WTC11 (cell line): ENCODE measurements around the gene CCS. TPM values are rescaled to one million over a fixed set of nuclear protein-coding genes. Genes with fewer than 3 reads are reported as not detected.

Source experiments
- ATAC-seq: fragments of 200-7000 bp; cut with Tn5 transposase; 2 replicates; pipeline ENCODE4 v1.10.0; 2021; ENCODE audit warnings: mild to moderate bottlenecking, moderate library complexity
- CTCF ChIA-PET: fragments of 300-600 bp; sonication (Branson Sonifier 250); formaldehyde crosslinking; loops from one replicate; lab custom pipeline; 2021; ENCODE audit warnings: antibody characterized with exemption; lab: Charles Lee
- POLR2A ChIA-PET: fragments of 350-600 bp; sonication (Branson Sonifier 250); formaldehyde crosslinking; loops from one replicate; lab custom pipeline; 2021; ENCODE audit warnings: antibody characterized with exemption; lab: Charles Lee
- DNase-seq: peaks from one replicate; pipeline ENCODE4 v3.0.0; 2021; ENCODE audit warnings: low spot score
- H3K27ac Mint-ChIP-seq: 2 replicates; pipeline ENCODE4 v1.8.0; 2021; ENCODE audit warnings: mixed read lengths
- H3K27me3 Mint-ChIP-seq: 2 replicates; pipeline ENCODE4 v1.8.0; 2021; ENCODE audit warnings: low read depth, mild to moderate bottlenecking, moderate library complexity, mixed read lengths
- H3K36me3 Mint-ChIP-seq: 2 replicates; pipeline ENCODE4 v1.8.0; 2021; ENCODE audit warnings: mixed read lengths
- H3K4me1 Mint-ChIP-seq: 2 replicates; pipeline ENCODE4 v1.8.0; 2022; ENCODE audit warnings: mixed read lengths
- H3K4me3 Mint-ChIP-seq: 2 replicates; pipeline ENCODE4 v1.8.0; 2021; ENCODE audit warnings: mild to moderate bottlenecking, moderate library complexity, mixed read lengths
- H3K9me3 Mint-ChIP-seq: 2 replicates; pipeline ENCODE4 v1.8.0; 2021; ENCODE audit warnings: mixed read lengths
- CTCF ChIP-seq: fragments of 200-600 bp; IDR thresholded peaks from 2 replicates; pipeline ENCODE4 v1.8.0; 2022; ENCODE audit warnings: antibody characterized with exemption
- ESRRA ChIP-seq: sonication (generic); formaldehyde crosslinking; IDR thresholded peaks from 2 replicates; pipeline ENCODE4 v1.8.1; 2022; ENCODE audit warnings: mild to moderate bottlenecking, missing genetic modification reagents, borderline replicate concordance
- FOXP4 ChIP-seq: sonication (generic); formaldehyde crosslinking; IDR thresholded peaks from 2 replicates; pipeline ENCODE4 v1.8.0; 2022; ENCODE audit warnings: mild to moderate bottlenecking, missing genetic modification reagents
- GTF2I ChIP-seq: fragments of 250-450 bp; sonication (Bioruptor Pico); conservative IDR thresholded peaks from 2 replicates; pipeline ENCODE4 v1.4.0; 2021; ENCODE audit warnings: mild to moderate bottlenecking
- MYBL2 ChIP-seq: sonication (generic); formaldehyde crosslinking; IDR thresholded peaks from 2 replicates; pipeline ENCODE4 v1.8.1; 2023; ENCODE audit warnings: mild to moderate bottlenecking, moderate library complexity, missing genetic modification reagents
- PRRX2 ChIP-seq: fragments of 250-450 bp; sonication (Bioruptor Pico); IDR thresholded peaks from 2 replicates; pipeline ENCODE4 v1.8.0; 2021; ENCODE audit warnings: mild to moderate bottlenecking
- ZBTB43 ChIP-seq: sonication (generic); formaldehyde crosslinking; IDR thresholded peaks from 2 replicates; pipeline ENCODE4 v1.8.1; 2023; ENCODE audit warnings: mild to moderate bottlenecking, missing genetic modification reagents
- ZNF281 ChIP-seq: sonication (generic); formaldehyde crosslinking; IDR thresholded peaks from 2 replicates; pipeline ENCODE4 v1.8.0; 2023; ENCODE audit warnings: mild to moderate bottlenecking, missing genetic modification reagents
- ZNF317 ChIP-seq: sonication (generic); formaldehyde crosslinking; IDR thresholded peaks from 2 replicates; pipeline ENCODE4 v1.8.1; 2023; ENCODE audit warnings: low read depth, mild to moderate bottlenecking, moderate library complexity, missing genetic modification reagents, borderline replicate concordance
- ZSCAN18 ChIP-seq: fragments of 250-450 bp; sonication (Bioruptor Pico); IDR thresholded peaks from 2 replicates; pipeline ENCODE4 v2.1.2; 2022; ENCODE audit warnings: mild to moderate bottlenecking, moderate library complexity
- total RNA-seq: library from RNA; stranded (reverse); gene quantifications from 3 replicates; pipeline ENCODE4 v1.2.3, GENCODE V29; 2021
- TF ChIP-seq, protein P1 (sequence below): sonication (generic); formaldehyde crosslinking; IDR thresholded peaks from 2 replicates; pipeline ENCODE4 v1.8.0; 2022; ENCODE audit warnings: mild to moderate bottlenecking, missing genetic modification reagents
- TF ChIP-seq, protein P2 (sequence below): sonication (generic); formaldehyde crosslinking; IDR thresholded peaks from 2 replicates; pipeline ENCODE4 v1.8.1; 2022; ENCODE audit warnings: mild to moderate bottlenecking, moderate library complexity, missing genetic modification reagents
- TF ChIP-seq, protein P3 (sequence below): sonication (generic); formaldehyde crosslinking; IDR thresholded peaks from 2 replicates; pipeline ENCODE4 v1.8.1; 2023; ENCODE audit warnings: mild to moderate bottlenecking, missing genetic modification reagents, borderline replicate concordance

Gene CCS
- total RNA-seq, 1 experiment from 2014 or later: 35.9 TPM

GRCh38 chr11:66547662-66548009 is 45.3 kb upstream of the CCS start:
- Mint-ChIP-seq H3K27me3 (no peaks in the 10 kb centered on the region), H3K4me3 (peak overlapping the region; percentile 85), H3K9me3 (no peaks in the 10 kb centered on the region), H3K36me3 (no peaks in the 10 kb centered on the region; the same call in 1 of the 2 replicates), H3K27ac (no peak overlapping the region), H3K4me1 (peaks cover 38% of the 10 kb centered on the region)
- DNase-seq: peak; percentile 41
- no peak for ATAC-seq
- POLR2A ChIA-PET: no interaction called here
- CTCF ChIA-PET: interaction anchor here (0.9 to 2.9 kb wide), 4 partner anchors 12 to 130 kb away, joined by 3 to 16 read pairs (median 4); partner anchors contain the start of genes CCDC87, CCS, PELI3 and RBM4B
- TF ChIP-seq, protein P1, sequence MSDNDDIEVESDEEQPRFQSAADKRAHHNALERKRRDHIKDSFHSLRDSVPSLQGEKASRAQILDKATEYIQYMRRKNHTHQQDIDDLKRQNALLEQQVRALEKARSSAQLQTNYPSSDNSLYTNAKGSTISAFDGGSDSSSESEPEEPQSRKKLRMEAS (CRISPR knock-in tag): 0 out of 2 replicates have a peak, but pooled peaks have one; percentile 5
- TF ChIP-seq MYBL2 (CRISPR knock-in tag): no peak
- TF ChIP-seq ZNF281 (CRISPR knock-in tag): no peak
- TF ChIP-seq ZSCAN18 (CRISPR knock-in tag): no peak

DNA sequence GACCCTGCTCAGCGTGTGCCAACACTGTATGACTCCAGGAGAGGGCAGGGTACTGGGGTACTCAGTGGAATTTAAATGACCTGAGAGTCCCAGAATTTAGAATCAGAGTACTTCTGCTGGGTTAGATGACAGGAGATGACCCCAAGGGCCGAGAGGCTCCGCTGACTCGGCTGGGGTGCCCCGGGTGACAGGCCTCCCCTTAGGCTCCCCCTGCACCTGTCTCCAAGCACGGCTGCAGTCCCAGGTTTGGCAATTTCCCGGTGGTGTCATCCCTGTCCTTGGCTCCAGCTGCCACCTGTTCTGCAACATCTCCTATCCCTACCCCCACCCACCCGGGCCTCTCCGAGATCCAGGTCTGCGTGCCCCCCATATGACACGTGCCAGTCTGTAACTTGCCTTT is 44.9 kb upstream of the CCS start:
- no peaks in the 10 kb centered on the region for H3K9me3 Mint-ChIP-seq
- H3K4me1 Mint-ChIP-seq: peaks cover 38% of the 10 kb centered on the region
- H3K27ac Mint-ChIP-seq: no peak overlapping the region
- ChIA-PET POLR2A (no interaction called here), CTCF (interaction anchor here (0.9 to 1.0 kb wide), 3 partner anchors 81 to 474 kb away, joined by 3 to 4 read pairs (median 4); partner anchors contain the start of genes PELI3 and RBM4B)
- H3K27me3 Mint-ChIP-seq: no peaks in the 10 kb centered on the region
- ATAC-seq (no peak), DNase-seq (no peak)
- no peaks in the 10 kb centered on the region; the same call in 1 of the 2 replicates for H3K36me3 Mint-ChIP-seq
- TF ChIP-seq PRRX2 (CRISPR knock-in tag) (no peak), FOXP4 (CRISPR knock-in tag) (no peak)
- TF ChIP-seq, protein P1 (CRISPR knock-in tag): no peak
- H3K4me3 Mint-ChIP-seq: peak overlapping the region; percentile 85

DNA sequence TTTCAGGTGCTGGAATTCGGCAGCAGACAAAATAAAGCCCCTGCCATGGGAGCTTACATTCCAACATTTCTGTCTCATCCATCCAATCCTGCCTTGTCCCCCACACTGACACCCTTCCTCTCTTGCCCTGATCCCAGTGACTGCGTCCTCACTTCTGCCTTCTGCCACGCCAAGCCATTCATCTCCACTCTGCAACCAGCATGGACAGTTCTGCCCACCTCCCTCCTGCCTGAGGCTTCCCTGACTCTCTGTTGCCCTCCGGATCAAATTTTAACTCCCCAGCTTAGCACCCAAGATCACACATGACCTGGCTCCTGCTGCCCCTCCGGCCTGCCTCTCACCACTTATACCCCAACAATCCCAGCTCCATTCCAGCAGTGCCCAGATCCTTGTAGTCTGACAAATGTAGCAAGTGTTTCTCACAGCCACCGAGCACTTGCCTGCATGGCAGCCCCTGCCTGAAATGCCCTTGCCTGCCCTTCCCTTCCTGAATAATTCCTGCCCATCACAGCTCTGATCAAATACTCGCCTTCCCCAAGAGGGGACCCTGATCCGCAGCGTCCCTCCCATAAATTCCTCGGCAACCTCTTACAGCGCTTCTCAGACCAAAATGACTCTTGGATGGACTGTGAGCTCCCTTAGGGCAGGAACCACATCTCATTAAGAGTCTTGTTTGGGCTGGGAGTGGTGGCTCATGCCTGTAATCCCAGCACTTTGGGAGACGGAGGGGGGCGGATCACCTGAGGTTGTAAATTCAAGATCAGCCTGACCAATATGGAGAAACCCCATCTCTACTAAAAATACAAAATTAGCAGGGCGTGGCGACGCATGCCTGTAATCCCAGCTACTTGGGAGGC is 44.0 kb upstream of the CCS start:
- ATAC-seq (no peak), DNase-seq (no peak)
- H3K9me3 Mint-ChIP-seq: no peaks in the 10 kb centered on the region
- peak overlapping the region; percentile 20 for H3K4me3 Mint-ChIP-seq
- POLR2A ChIA-PET: interaction anchor here (0.9 kb wide), 1 partner anchor 129 kb away, joined by 3 read pairs; the partner anchor contains the start of gene RBM4B
- H3K27ac Mint-ChIP-seq: peak overlapping the region; percentile 49
- H3K4me1 Mint-ChIP-seq: peaks cover 34% of the 10 kb centered on the region
- CTCF ChIA-PET: interaction anchor here (0.7 to 1.0 kb wide), 3 partner anchors 43 to 473 kb away, joined by 3 to 4 read pairs (median 3); partner anchors contain the start of gene CCDC87
- H3K36me3 Mint-ChIP-seq: no peaks in the 10 kb centered on the region; the same call in 1 of the 2 replicates
- no peaks in the 10 kb centered on the region for H3K27me3 Mint-ChIP-seq
- TF ChIP-seq, protein P2, sequence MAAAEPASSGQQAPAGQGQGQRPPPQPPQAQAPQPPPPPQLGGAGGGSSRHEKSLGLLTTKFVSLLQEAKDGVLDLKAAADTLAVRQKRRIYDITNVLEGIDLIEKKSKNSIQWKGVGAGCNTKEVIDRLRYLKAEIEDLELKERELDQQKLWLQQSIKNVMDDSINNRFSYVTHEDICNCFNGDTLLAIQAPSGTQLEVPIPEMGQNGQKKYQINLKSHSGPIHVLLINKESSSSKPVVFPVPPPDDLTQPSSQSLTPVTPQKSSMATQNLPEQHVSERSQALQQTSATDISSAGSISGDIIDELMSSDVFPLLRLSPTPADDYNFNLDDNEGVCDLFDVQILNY (CRISPR knock-in tag): no peak
- TF ChIP-seq ZBTB43: no peak
- no peak for TF ChIP-seq ZNF317 (CRISPR knock-in tag)
- no peak for TF ChIP-seq CTCF
- TF ChIP-seq, protein P3, sequence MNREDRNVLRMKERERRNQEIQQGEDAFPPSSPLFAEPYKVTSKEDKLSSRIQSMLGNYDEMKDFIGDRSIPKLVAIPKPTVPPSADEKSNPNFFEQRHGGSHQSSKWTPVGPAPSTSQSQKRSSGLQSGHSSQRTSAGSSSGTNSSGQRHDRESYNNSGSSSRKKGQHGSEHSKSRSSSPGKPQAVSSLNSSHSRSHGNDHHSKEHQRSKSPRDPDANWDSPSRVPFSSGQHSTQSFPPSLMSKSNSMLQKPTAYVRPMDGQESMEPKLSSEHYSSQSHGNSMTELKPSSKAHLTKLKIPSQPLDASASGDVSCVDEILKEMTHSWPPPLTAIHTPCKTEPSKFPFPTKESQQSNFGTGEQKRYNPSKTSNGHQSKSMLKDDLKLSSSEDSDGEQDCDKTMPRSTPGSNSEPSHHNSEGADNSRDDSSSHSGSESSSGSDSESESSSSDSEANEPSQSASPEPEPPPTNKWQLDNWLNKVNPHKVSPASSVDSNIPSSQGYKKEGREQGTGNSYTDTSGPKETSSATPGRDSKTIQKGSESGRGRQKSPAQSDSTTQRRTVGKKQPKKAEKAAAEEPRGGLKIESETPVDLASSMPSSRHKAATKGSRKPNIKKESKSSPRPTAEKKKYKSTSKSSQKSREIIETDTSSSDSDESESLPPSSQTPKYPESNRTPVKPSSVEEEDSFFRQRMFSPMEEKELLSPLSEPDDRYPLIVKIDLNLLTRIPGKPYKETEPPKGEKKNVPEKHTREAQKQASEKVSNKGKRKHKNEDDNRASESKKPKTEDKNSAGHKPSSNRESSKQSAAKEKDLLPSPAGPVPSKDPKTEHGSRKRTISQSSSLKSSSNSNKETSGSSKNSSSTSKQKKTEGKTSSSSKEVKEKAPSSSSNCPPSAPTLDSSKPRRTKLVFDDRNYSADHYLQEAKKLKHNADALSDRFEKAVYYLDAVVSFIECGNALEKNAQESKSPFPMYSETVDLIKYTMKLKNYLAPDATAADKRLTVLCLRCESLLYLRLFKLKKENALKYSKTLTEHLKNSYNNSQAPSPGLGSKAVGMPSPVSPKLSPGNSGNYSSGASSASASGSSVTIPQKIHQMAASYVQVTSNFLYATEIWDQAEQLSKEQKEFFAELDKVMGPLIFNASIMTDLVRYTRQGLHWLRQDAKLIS: no peak
- TF ChIP-seq ESRRA (CRISPR knock-in tag): no peak
- no peak for TF ChIP-seq GTF2I (CRISPR knock-in tag)
